IMR-90 (cell line): ENCODE results near the gene ZBP1. TPM values are rescaled to one million over a fixed set of nuclear protein-coding genes. Genes with fewer than 3 reads are reported as not detected.

Source experiments
- ATAC-seq: fragments of 200-7000 bp; cut with Tn5 transposase; 2 replicates; pipeline ENCODE4 v1.9.1; 2020; ENCODE audit warnings: low read depth, mild to moderate bottlenecking, moderate library complexity
- BruUV-seq: library from RNA; stranded (reverse); fragments of 400-500 nt; replicated peaks from 2 replicates; lab custom pipeline; 2021; lab: Mats Ljungman, UMichigan
- CTCF ChIA-PET: fragments of 300-600 bp; formaldehyde crosslinking; extraction: SDS; loops from one replicate; lab custom pipeline; 2021; ENCODE audit warnings: antibody characterized with exemption; lab: Yijun Ruan, JAX
- POLR2A ChIA-PET: fragments of 300-600 bp; sonication (Branson Sonifier 250); formaldehyde crosslinking; loops from one replicate; lab custom pipeline; 2022; ENCODE audit warnings: antibody characterized with exemption; ENCODE audit not compliant: unreplicated experiment; lab: Charles Lee
- DNase-seq: peaks from one replicate; pipeline ENCODE4 v3.0.0; 2013
- H2AFZ ChIP-seq: replicated peaks from 2 replicates; pipeline ENCODE3; 2013; ENCODE audit warnings: low read length, mild to moderate bottlenecking; ENCODE audit not compliant: poor library complexity
- H2AK5ac ChIP-seq: 2 replicates; pipeline ENCODE4 v1.6.1; 2013; ENCODE audit warnings: low read depth, low read length, inconsistent platforms
- H2AK9ac ChIP-seq: replicated peaks from 2 replicates; pipeline ENCODE3; 2013; ENCODE audit warnings: mild to moderate bottlenecking, low read depth, low read length, moderate library complexity; ENCODE audit not compliant: poor library complexity
- H2BK120ac ChIP-seq: 2 replicates; pipeline ENCODE4 v1.6.1; 2013; ENCODE audit warnings: low read depth, low read length, inconsistent platforms
- H2BK15ac ChIP-seq: 3 replicates; pipeline ENCODE4 v1.6.1; 2013; ENCODE audit warnings: low read depth, low read length, inconsistent platforms
- H2BK20ac ChIP-seq: 2 replicates; pipeline ENCODE4 v1.6.1; 2013; ENCODE audit warnings: low read depth, mild to moderate bottlenecking, inconsistent platforms, low read length, moderate library complexity
- H2BK5ac ChIP-seq: 2 replicates; pipeline ENCODE4 v1.6.1; 2013; ENCODE audit warnings: mild to moderate bottlenecking, low read depth, low read length, inconsistent platforms; ENCODE audit not compliant: poor library complexity, severe bottlenecking
- H3K14ac ChIP-seq: replicated peaks from 2 replicates; pipeline ENCODE4 v1.6.1; 2013; ENCODE audit warnings: low read depth, low read length, inconsistent platforms
- H3K18ac ChIP-seq: 2 replicates; pipeline ENCODE4 v1.6.1; 2013; ENCODE audit warnings: low read depth, low read length, control low read depth
- H3K23ac ChIP-seq: 2 replicates; pipeline ENCODE4 v1.6.1; 2013; ENCODE audit warnings: low read depth, low read length, inconsistent platforms
- H3K27ac ChIP-seq: 2 replicates; pipeline ENCODE4 v1.5.1; 2013; ENCODE audit warnings: mild to moderate bottlenecking, control low read depth, low read length; ENCODE audit not compliant: insufficient read depth
- H3K27me3 ChIP-seq: 2 replicates; pipeline ENCODE4 v1.6.1; 2013; ENCODE audit warnings: low read length; ENCODE audit not compliant: control insufficient read depth, insufficient read depth
- H3K36me3 ChIP-seq: 2 replicates; pipeline ENCODE4 v1.6.1; 2013; ENCODE audit warnings: low read length, mixed read lengths; ENCODE audit not compliant: control insufficient read depth, insufficient read depth
- H3K4ac ChIP-seq: 2 replicates; pipeline ENCODE4 v1.6.1; 2013; ENCODE audit warnings: low read depth, low read length, inconsistent platforms
- H3K4me1 ChIP-seq: 2 replicates; pipeline ENCODE4 v1.6.1; 2013; ENCODE audit warnings: low read length, mixed read lengths; ENCODE audit not compliant: control insufficient read depth, insufficient read depth
- H3K4me2 ChIP-seq: 2 replicates; pipeline ENCODE4 v1.6.1; 2013; ENCODE audit warnings: low read depth, mild to moderate bottlenecking, control low read depth, low read length, moderate library complexity
- H3K4me3 ChIP-seq: 2 replicates; pipeline ENCODE4 v1.5.1; 2013; ENCODE audit warnings: low read depth, mild to moderate bottlenecking, control low read depth, low read length, moderate library complexity; ENCODE audit not compliant: insufficient read depth
- H3K56ac ChIP-seq: 2 replicates; pipeline ENCODE4 v1.6.1; 2013; ENCODE audit warnings: low read length, inconsistent platforms; ENCODE audit not compliant: insufficient read depth; ENCODE audit errors: extremely low read depth
- H3K79me1 ChIP-seq, 2 experiments: 2 replicates each; pipeline ENCODE4 v1.6.1; 2013; ENCODE audit warnings: low read length in 2 of 2, inconsistent platforms in 1 of 2, low read depth in 1 of 2
- H3K9ac ChIP-seq: 2 replicates; pipeline ENCODE4 v1.6.1; 2013; ENCODE audit warnings: low read depth, low read length, control low read depth
- H3K9me1 ChIP-seq: 2 replicates; pipeline ENCODE4 v1.6.1; 2013; ENCODE audit warnings: low read length, inconsistent platforms; ENCODE audit not compliant: insufficient read depth
- H3K9me3 ChIP-seq: 2 replicates; pipeline ENCODE4 v1.6.1; 2013; ENCODE audit warnings: low read length; ENCODE audit not compliant: control insufficient read depth, insufficient read depth
- H4K20me1 ChIP-seq: 2 replicates; pipeline ENCODE4 v1.6.1; 2013; ENCODE audit warnings: low read length, inconsistent platforms; ENCODE audit not compliant: insufficient read depth
- H4K5ac ChIP-seq: 2 replicates; pipeline ENCODE4 v1.6.1; 2013; ENCODE audit warnings: mild to moderate bottlenecking, low read depth, low read length, control low read depth
- H4K8ac ChIP-seq, 2 experiments: 2 replicates each; pipeline ENCODE4 v1.6.1; 2013; ENCODE audit warnings: low read depth in 2 of 2, low read length in 2 of 2, control low read depth in 1 of 2, inconsistent platforms in 1 of 2
- H4K91ac ChIP-seq: 2 replicates; pipeline ENCODE4 v1.6.1; 2013; ENCODE audit warnings: low read depth, low read length, inconsistent platforms; ENCODE audit not compliant: insufficient read depth
- CHD1 ChIP-seq: IDR thresholded peaks from 2 replicates; pipeline ENCODE4 v1.6.1; 2012; ENCODE audit warnings: low read depth, low read length, improper control_type of control experiment
- WGBS, 2 experiments: methylation state at CpG; one replicate each; pipeline versions ENCODE4 v1.1.5 to v1.1.7; 2013; ENCODE audit warnings: missing lambda C conversion rate in 2 of 2; ENCODE audit not compliant: insufficient read length in 1 of 2; ENCODE audit errors: extremely low coverage in 2 of 2; 5-methylcytosine and 5-hydroxymethylcytosine counted together
- dilution Hi-C: fragments of 300-500 bp; cut with HindIII; formaldehyde crosslinking; loops from one replicate; pipeline ENCODE4 v1.14.3; 2018; ENCODE audit warnings: low sequenced_read_pairs; ENCODE audit not compliant: unreplicated experiment
- in situ Hi-C: fragments of 300-500 bp; cut with MboI; formaldehyde crosslinking; loops from 3 replicates; pipeline ENCODE4 v1.14.3; 2019; ENCODE audit warnings: low sequenced_read_pairs, inconsistent platforms, mixed read lengths
- intact Hi-C: fragments of 100-400 bp; cut with micrococcal nuclease; formaldehyde crosslinking; loops from 2 replicates; pipeline ENCODE4 v1.10.0; 2022
- polyA plus RNA-seq, 3 experiments: library from polyadenylated mRNA; depleted of rRNA; stranded (reverse); fragments of >200 nt; gene quantifications; 2 replicates each; pipeline ENCODE4 v1.2.3, GENCODE V29; 2012; ENCODE audit warnings: low replicate concordance in 1 of 3
- total RNA-seq: library from RNA; depleted of rRNA; stranded (reverse); fragments of >200 nt; gene quantifications from 2 replicates; pipeline ENCODE4 v1.2.3, GENCODE V29; 2012

The ZBP1 gene
- total and polyA plus RNA-seq, 2 of the 4 experiments (the other 2 are of a cell fraction): not detected

- 37% methylated on average over 3 of the region's 8 CpGs; no CpG with 5 or more reads in 1 of the 2 experiments for WGBS, 2 experiments
- Histone ChIP-seq H3K14ac (no peak overlapping the region), H3K23ac (no peak overlapping the region), H4K91ac (no peak overlapping the region), H3K56ac (no peak overlapping the region), H3K4ac (no peak overlapping the region), H2BK120ac (no peak overlapping the region), H4K8ac (no peak overlapping the region), H3K9ac (no peak overlapping the region), H3K18ac (no peak overlapping the region), H3K79me1 (no peaks in the 10 kb centered on the region), H2BK20ac (no peak overlapping the region), H3K9me3 (no peaks in the 10 kb centered on the region), H3K4me1 (no peaks in the 10 kb centered on the region), H2AK5ac (no peak overlapping the region), H4K20me1 (no peaks in the 10 kb centered on the region), H3K36me3 (no peaks in the 10 kb centered on the region), H4K5ac (no peak overlapping the region), H2AFZ (no peak overlapping the region), H2BK5ac (no peak overlapping the region), H3K27me3 (peaks cover 12% of the 10 kb centered on the region), H3K9me1 (no peaks in the 10 kb centered on the region), H3K4me3 (no peak overlapping the region), H3K27ac (no peak overlapping the region), H2BK15ac (no peak overlapping the region), H3K4me2 (no peak overlapping the region), H2AK9ac (no peak overlapping the region)
- dilution Hi-C loops: no loop called here
- TF ChIP-seq CHD1: no peak
- POLR2A ChIA-PET: no interaction called here
- no peak for ATAC-seq
- CTCF ChIA-PET: no interaction called here
- BruUV-seq: no TSS peak
- in situ Hi-C loops: no loop called here
- intact Hi-C loops: no loop called here
- no peak for DNase-seq
These were observed 49.3 kb downstream of the ZBP1 start for GRCh38 chr20:57570920-57571319.
